DND-41 (cell line): ENCODE measurements around the gene SELE.
A peak's percentile ranks its signal among the peaks of the same experiment; 100 is the strongest.

Experiments
- ATAC-seq: fragments of 200-7000 bp; cut with Tn5 transposase; 3 replicates; pipeline ENCODE4 v1.9.1; 2021; ENCODE audit warnings: low read depth; ENCODE audit not compliant: insufficient read depth
- DNase-seq: peaks from one replicate; pipeline ENCODE4 v3.0.0-alpha.2; 2020
- H2AFZ ChIP-seq: 2 replicates; pipeline ENCODE4 v1.6.0; 2012; ENCODE audit warnings: low read depth, low read length
- H3K27ac ChIP-seq: 2 replicates; pipeline ENCODE4 v1.5.1; 2012; ENCODE audit warnings: low read length, inconsistent platforms
- H3K27me3 ChIP-seq: fragments of 200-600 bp; sonication (generic); 2 replicates; pipeline ENCODE4 v1.6.0; 2012; ENCODE audit warnings: low read length, mild to moderate bottlenecking, inconsistent platforms; ENCODE audit not compliant: insufficient read depth, poor library complexity
- H3K36me3 ChIP-seq: 2 replicates; pipeline ENCODE4 v1.5.1; 2012; ENCODE audit warnings: low read length, inconsistent platforms; ENCODE audit not compliant: insufficient read depth
- H3K4me1 ChIP-seq: 2 replicates; pipeline ENCODE4 v1.5.1; 2012; ENCODE audit warnings: mild to moderate bottlenecking, low read length; ENCODE audit not compliant: insufficient read depth
- H3K4me2 ChIP-seq: 2 replicates; pipeline ENCODE4 v1.6.0; 2012; ENCODE audit warnings: mild to moderate bottlenecking, moderate library complexity, low read length, inconsistent platforms; ENCODE audit not compliant: insufficient read depth
- H3K4me3 ChIP-seq, 2 experiments: fragments of 200-600 bp in 1 of 2; shearing (Covaris generic) in 1 of 2; 2 replicates each; pipeline ENCODE4 v1.5.1; 2012 to 2016; ENCODE audit warnings: inconsistent platforms in 2 of 2, low read length in 2 of 2, mild to moderate bottlenecking in 2 of 2, low read depth in 1 of 2, moderate library complexity in 1 of 2
- H3K79me2 ChIP-seq: 2 replicates; pipeline ENCODE4 v1.6.0; 2012; ENCODE audit warnings: low read length, inconsistent platforms; ENCODE audit not compliant: insufficient read depth
- H3K9ac ChIP-seq: 2 replicates; pipeline ENCODE4 v1.6.0; 2012; ENCODE audit warnings: low read depth, mild to moderate bottlenecking, inconsistent platforms, low read length, moderate library complexity
- H3K9me3 ChIP-seq: 2 replicates; pipeline ENCODE4 v1.5.1; 2012; ENCODE audit warnings: low read length, moderate library complexity, mild to moderate bottlenecking, inconsistent platforms; ENCODE audit not compliant: insufficient read depth, severe bottlenecking
- H4K20me1 ChIP-seq: 2 replicates; pipeline ENCODE4 v1.6.0; 2012; ENCODE audit warnings: low read length; ENCODE audit not compliant: insufficient read depth
- CTCF ChIP-seq: IDR thresholded peaks from 2 replicates; pipeline ENCODE4 v1.5.1; 2012; ENCODE audit warnings: borderline replicate concordance, low read length, moderate library complexity, mild to moderate bottlenecking; ENCODE audit not compliant: poor library complexity, severe bottlenecking; ENCODE audit errors: extremely low read depth
- EZH2 ChIP-seq: IDR thresholded peaks from 3 replicates; pipeline ENCODE4 v1.6.1; 2012; ENCODE audit warnings: borderline replicate concordance, low read depth, mild to moderate bottlenecking, moderate library complexity, low read length, inconsistent platforms; ENCODE audit not compliant: severe bottlenecking

Gene SELE

GRCh38 chr1:169707912-169708604 is 25.8 kb downstream of the SELE start:
- DNase-seq (no peak), ATAC-seq (no peak)
- no peaks in the 10 kb centered on the region for H3K27me3 ChIP-seq
- no peaks in the 10 kb centered on the region for H3K9me3 ChIP-seq
- TF ChIP-seq CTCF (no peak), EZH2 (no peak)
- H3K4me1 ChIP-seq = peaks cover 93% of the 10 kb centered on the region
- peaks cover 66% of the 10 kb centered on the region for H3K36me3 ChIP-seq
- peaks cover 84% of the 10 kb centered on the region for H3K79me2 ChIP-seq
- no peaks in the 10 kb centered on the region for H4K20me1 ChIP-seq
- peak overlapping the region; percentile 80 for H3K27ac ChIP-seq
- H2AFZ ChIP-seq = no peak overlapping the region
- H3K9ac ChIP-seq = peak overlapping the region; percentile 59
- peak overlapping the region; percentile 71 for H3K4me2 ChIP-seq
- peak overlapping the region; percentile 27 to 61; a peak in 3 of 4 replicates for H3K4me3 ChIP-seq

GRCh38 chr1:169704797-169705196 is 29.1 kb downstream of the SELE start:
- H3K79me2 ChIP-seq = peaks cover 80% of the 10 kb centered on the region

GRCh38 chr1:169701261-169702005 is 32.4 kb downstream of the SELE start:
- no peak overlapping the region for H2AFZ ChIP-seq
- H3K79me2 ChIP-seq = peaks cover 51% of the 10 kb centered on the region
- no peaks in the 10 kb centered on the region for H4K20me1 ChIP-seq
- DNase-seq (no peak), ATAC-seq (peak; percentile 37; the same call in 2 of the 3 replicates)
- peaks cover 94% of the 10 kb centered on the region for H3K36me3 ChIP-seq
- H3K4me3 ChIP-seq = no peak overlapping the region
- no peaks in the 10 kb centered on the region for H3K27me3 ChIP-seq
- H3K9ac ChIP-seq = peak overlapping the region; percentile 11
- H3K4me1 ChIP-seq = peaks cover 100% of the 10 kb centered on the region
- H3K27ac ChIP-seq = peak overlapping the region; percentile 93
- H3K4me2 ChIP-seq = peak overlapping the region; percentile 71
- H3K9me3 ChIP-seq = no peaks in the 10 kb centered on the region
- peak; percentile 16 for TF ChIP-seq CTCF
- TF ChIP-seq EZH2 = no peak

More at GRCh38 chr1:169704797-169705196, 29.1 kb downstream of the SELE start:
- no peaks in the 10 kb centered on the region for H4K20me1 ChIP-seq
- no peak for TF ChIP-seq EZH2
- TF ChIP-seq CTCF = no peak
- peaks cover 93% of the 10 kb centered on the region for H3K36me3 ChIP-seq
- H3K4me3 ChIP-seq = peak overlapping the region in 1 of 2 experiments; percentile 25; a peak in 2 of 4 replicates
- peak overlapping the region; percentile 31 for H3K9ac ChIP-seq
- H3K9me3 ChIP-seq = no peaks in the 10 kb centered on the region
- H3K4me2 ChIP-seq = peak overlapping the region; percentile 71
- peak overlapping the region; percentile 93 for H3K27ac ChIP-seq
- H3K4me1 ChIP-seq = peaks cover 100% of the 10 kb centered on the region
- DNase-seq (no peak), ATAC-seq (no peak)
- H3K27me3 ChIP-seq = no peaks in the 10 kb centered on the region
- no peak overlapping the region for H2AFZ ChIP-seq
